HG02610 (cell line): ENCODE measurements around the gene CACFD1.
A peak's percentile ranks its signal among the peaks of the same experiment; 100 is the strongest.

Source experiments
- ATAC-seq: cut with Tn5 transposase; IDR thresholded peaks from one replicate; pipeline ENCODE4 v1.9.1; 2021; ENCODE audit warnings: mild to moderate bottlenecking, moderate library complexity; ENCODE audit not compliant: unreplicated experiment

CACFD1 gene

GRCh38 chr9:133478851-133479711, 19.3 kb downstream of the CACFD1 start, which contains the start of gene SLC2A6:
TSS of gene SLC2A6 (minus strand) at chr9:133479099. CDS start at chr9:133479059, 40 bp downstream.
- ATAC-seq, result peak; percentile 89

- ATAC-seq, result no peak
Observed at GRCh38 chr9:133483611-133484010, 23.8 kb downstream of the CACFD1 start.

DNA sequence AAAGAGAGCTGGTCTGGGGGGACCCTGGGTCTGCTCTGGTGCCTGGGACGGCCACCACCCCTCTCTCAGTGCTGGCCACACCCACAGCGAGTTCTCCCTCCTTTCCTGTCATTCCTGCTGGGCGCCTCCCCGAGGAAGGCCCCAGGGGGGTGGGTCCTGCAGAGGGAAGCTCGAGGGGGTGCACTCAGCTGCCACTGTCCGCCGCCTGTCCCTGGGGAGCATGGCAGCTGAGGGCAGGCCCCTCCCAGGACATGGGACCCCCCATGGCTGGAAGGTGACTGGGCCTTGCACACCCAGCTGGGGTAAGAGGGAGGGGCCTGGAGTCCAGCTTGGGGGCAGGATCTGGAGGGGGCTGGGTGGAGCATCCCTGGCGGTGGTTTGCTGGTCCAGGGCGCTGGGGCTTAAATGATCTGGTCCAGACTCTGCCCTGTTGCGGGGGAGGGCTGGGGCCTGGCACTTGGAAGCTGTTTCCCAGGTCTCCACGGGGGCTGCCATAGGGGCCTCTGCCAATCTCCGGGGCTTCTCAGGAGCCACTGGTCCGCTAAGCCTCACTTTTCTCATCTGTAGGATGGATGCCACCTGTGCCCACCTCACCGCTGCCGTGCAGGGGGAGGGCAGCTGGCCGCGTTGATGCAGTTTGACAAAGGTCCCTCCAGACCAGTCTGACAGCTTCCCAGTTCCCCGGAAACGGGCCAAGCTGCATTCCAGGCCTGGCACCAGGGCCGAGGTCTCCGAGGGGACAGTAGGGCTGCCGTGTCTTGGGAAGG, 25.1 kb downstream of the CACFD1 start:
- no peak for ATAC-seq

DNA sequence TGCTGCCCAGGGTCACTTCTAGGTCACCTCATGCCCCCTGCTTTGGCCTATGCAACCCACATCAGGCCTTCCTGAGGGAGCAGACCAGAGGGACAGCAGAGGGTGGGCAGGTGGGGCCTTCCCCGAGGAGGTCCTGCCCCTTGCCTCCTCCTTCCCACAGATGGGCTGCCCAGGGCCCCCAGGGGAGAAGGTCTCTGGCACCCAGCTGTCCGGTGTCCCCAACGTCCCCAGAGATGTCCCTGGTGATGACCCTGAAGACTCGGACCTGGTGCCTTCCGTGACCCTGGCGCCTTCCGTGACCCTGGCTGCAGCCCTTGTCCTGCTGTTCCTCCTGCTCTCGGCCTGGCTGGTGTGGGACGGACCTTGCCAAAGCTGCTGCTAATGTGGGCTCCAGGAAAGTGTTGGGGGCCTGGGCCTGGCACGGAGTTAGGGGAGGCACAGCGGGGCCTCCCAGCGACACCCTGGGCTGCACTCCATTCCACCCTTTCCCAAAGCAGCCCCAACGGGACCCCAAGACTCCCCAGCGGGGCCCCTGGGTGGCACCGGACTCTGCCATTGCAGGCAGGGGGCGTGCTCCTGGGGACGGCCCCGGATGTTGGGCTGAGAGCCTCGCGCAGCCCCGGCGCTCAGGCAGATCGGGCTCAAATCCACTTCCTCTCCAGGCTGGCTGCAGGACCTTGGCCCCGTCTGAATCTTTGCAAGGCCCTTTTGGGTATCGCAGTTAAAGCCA, 25.9 kb downstream of the CACFD1 start:
- ATAC-seq, result no peak

DNA sequence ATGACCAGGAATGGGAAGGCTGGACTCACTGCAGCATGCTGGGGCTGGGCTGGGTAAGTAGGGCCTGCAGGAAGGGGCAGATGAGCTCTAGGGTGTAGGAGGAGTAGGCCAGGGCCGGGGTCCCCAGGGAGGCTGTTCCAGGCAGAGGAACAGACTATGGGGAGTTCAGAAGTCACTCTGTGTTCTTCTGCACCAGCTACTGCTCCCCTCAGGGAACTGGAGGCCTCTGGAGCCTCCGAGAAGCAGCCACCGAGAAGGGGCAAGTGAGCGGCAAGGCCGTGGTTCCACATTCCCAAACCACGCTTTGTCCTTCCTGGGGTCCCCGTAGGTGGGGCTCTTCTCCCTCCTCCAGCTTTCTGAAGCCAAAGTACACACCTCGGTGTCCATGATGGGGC, 27.6 kb downstream of the CACFD1 start:
- no peak for ATAC-seq

DNA sequence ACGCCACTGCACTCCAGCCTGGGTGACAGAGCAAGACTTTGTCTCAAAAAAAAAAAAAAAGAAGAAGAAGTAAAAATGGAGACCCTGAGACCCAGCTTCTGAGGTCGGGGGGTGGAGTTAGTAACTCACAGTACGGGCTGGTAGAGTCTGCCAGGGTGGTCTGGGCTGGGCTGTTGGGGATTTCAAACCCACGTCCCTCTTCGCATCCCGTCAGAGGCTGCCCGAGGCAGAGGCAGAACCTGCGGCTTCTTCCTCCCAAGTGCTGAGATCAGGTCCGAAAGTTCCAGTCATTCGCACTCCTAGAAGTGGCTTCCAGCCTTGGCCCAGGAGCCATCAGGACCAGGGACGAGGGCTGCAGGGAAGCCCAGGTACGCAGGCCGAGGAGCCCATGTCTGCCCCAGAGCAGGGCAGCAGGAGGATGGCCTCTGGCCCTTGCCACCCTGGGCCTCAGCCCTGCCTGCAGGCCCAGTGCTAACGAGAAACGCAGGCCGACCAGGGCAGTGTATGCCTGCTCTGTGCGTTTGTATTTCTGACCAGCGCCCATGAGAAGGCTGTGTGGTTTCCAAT, 29.0 kb downstream of the CACFD1 start:
- no peak for ATAC-seq

DNA sequence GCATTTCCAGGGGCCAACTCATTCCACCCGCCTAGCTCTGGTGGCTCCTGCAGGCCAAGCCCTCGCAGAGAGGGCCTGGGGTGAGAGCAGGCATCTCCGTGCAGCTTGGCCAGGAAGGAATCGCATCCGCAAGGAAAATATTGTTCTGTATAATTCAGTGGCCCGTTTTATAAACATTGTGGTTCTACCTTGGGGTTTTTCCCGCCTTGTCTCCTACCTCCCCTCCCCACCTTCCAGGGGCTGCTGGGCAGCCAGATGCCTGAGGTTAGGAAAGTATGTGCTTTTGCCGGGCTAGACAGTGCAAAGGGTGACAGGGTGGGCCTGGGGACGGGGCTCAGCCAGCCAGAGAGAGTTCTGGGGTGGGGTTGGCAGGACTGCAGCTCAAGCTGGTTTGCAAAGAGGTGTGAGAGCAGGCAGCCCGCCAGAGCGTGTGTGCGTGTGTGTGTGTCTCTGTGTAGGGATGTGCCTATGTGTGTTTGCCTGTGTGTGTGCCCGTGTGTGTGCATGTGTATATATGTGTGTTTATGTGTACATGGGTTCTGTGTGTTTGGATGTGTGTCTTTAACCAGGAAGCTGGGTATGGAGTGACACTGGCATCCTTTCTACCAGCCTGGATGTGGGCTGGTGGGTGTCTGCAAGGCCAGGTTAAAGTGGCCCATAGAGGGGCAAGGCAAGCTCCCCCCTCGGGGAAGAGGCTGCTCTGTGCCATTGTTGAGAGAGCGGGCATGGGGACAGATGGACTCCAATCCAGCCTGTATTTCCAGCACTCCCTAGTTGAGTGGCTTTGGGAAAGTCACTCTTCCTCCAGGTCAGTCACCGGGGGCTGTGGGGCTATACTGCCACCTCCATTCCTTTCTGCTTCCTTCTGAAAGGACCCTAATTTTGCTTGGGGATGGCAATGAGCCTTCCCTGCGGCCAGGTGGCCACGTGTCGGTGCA, 29.7 kb downstream of the CACFD1 start:
- no peak for ATAC-seq

DNA sequence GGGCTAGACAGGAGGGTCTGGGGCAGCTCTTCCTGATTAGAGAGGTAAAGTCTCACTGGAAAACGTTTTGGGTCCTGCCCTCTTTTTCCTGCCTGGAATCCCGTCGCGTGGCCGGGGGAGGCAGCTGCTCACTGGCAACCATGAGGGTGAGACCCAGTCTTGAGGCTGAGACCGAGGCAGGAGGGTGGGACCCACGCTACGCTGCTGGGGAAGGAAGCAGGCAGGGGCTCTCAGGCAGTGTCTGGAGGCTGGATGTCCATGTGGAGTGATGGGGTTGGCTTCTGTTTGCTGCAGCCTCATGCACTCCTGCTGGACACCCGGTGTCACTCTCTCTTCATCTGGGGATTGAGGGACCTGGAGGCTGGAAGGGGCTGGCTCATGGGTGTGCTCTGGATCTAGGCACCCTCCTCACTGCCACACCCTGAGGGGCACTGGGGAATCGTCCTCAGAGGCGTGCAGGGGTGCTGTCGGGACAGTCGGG, 30.5 kb downstream of the CACFD1 start:
- ATAC-seq, result no peak

DNA sequence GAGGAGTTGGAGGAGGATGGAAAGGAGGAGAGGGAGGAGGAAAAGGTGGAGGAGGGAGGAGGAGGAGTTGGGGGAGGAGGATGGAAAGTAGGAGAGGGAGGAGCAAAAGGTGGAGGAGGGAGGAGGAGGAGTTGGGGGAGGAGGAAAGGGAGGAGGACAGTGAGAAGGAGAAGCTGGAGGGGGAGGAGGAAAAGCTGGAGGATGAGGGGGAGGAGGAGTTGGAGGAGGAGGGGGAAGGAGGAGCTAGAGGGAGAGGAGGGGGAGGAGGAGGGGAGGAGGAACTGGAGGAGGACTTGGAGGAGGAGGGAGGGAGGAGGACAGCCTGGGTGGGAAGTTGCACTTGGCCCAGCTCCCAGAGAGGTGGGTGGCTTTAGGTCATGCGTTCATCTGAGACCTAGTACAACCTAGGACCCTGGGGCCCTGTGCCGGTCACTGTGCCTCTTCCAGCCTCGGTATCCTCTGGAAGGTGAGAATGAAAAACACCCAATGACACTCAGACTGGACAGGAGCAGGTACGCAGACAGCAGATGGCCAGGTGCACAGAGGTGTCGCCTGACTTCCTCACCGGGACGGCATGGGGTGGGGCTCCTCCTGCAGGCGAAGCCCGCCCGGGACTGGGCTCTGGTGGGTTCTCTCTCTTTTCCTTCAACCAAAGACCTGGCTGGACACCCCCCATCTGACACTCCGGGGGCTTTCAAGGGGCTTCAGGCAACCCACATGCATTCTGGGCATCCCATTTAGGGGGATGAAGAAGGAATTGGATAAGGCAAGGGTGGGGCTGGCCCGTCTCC, 31.3 kb downstream of the CACFD1 start:
- ATAC-seq, result no peak

- no peak for ATAC-seq
Observed at GRCh38 chr9:133491656-133491925, 31.8 kb downstream of the CACFD1 start.

DNA sequence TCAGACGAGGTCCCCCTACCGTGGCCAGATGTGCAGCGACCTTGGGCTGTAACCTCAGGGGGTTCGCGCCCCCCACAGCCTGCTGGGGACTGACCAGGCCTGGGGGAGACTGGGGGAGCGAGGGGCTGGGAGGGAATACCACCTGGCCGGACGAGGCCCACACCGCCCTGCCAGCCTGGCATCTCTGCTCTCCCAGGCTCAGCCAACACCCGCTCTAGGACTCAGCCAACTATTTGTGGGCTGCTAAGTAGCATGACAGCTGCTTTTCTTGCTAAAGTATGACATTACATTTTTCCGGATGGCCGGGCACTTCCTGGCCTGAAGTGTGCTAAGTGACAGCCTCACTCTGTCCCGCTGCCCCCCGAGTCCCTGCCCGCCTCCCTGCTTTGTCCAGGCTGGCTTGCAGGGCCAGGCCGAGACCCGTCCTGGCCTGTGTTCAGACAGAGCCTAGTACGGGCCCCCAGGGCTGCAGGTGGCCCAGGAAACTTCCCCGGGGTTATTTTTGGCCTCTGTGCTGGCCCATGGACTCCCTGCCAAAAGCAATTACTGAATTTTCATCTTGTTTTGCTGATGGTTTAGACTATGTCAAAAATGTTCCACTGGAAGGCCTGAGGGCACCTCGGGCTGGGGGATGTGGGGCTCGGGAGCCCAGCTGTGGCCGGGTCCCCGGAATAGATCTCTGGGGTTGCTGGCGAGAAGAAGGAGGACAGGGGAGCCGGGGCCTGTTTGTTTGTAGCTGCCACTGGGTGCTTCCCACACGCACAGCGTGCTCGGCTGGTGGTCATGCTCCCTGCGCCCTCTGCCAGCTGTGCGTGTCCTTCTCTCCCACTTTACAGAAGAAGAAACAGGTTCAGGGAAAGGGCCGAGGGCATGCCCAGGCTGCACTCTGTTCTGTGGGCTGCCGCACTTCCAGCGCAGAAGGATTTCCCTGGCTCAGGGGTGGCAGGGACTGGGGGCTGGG, 32.6 kb downstream of the CACFD1 start:
- ATAC-seq, result no peak

DNA sequence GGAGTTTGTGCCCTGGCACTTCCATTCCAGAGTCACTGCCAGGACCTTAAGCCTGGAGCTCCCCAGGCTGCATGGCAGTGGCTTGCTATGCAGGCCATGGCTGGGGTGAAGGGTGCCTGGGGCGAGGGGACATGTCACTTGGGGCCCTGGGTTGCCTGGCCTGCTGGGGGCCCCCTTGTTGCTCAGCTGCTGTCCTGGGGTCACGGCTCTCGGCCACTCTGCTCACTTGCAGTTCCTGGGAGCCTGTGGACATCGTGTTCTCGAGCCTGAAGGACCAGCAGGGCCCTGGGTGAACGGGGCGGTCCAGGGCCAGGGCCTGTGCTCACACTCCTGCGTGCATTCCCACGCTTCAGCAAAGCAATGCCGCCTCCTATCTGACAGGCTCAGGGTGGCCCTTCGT, 33.6 kb downstream of the CACFD1 start:
- no peak for ATAC-seq

GRCh38 chr9:133493845-133494540, 34.2 kb downstream of the CACFD1 start:
- no peak for ATAC-seq

GRCh38 chr9:133494636-133495326, 35.0 kb downstream of the CACFD1 start:
- no peak for ATAC-seq

DNA sequence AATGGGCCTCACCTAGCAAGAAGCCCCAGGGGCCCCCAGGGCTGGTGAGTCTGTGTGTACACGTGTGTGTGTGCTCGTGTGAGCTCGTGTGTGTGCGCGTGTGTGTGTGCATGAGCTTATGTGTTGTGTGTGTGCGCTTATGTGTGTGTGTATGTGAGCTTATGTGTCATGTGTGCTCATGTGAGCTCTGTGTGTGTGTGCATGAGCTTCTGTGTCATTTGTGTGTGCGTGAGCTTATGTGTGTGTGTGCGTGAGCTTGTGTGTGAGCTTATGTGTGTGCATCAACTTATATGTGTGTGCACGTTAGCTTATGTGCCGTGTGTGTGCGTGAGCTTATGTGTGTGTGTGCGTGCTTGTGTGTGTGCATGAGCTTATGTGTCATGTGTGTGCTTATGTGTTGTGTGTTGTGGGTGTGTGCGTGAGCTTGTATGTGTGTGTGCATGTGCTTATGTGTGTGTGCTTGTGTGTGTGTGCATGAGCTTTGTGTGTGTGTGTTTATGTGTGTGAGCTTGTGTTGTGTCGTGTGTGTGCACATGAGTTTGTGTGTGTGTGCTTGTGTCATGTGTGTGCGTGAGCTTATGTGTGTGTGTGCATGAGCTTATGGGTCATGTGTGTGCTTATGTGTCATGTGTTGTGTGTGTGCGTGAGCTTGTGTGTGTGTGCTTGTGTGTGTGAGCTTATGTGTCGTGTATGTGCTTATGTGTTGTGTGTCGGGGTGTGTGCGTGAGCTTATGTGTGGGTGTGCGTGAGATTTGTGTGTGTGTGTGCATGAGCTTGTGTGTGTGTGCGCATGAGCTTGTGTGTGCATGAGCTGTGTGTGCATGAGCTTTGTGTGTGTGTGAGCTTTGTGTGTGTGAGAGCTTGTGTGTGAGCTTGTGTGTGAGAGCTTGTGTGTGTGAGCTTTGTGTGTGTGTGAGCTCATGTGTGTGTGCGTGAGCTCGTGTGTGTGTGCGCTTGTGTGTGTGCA, 35.8 kb downstream of the CACFD1 start:
- no peak for ATAC-seq
